Tibial nerve (tissue), 4 donors: ENCODE results near the gene TBC1D10B. TPM values are rescaled to one million over a fixed set of nuclear protein-coding genes. Genes with fewer than 3 reads are reported as not detected.

Experiments used
- DNase-seq, 2 donors: peaks; one replicate each; pipeline ENCODE4 v3.0.0-alpha.2; 2019; ENCODE audit warnings: low spot score in 2 of 2
- H3K27ac ChIP-seq, 4 donors: fragments of 200-600 bp; sonication (generic) in 3 of 4; one replicate each; pipeline ENCODE4 v1.5.1; 2017 to 2019; ENCODE audit warnings: mild to moderate bottlenecking in 1 of 4
- H3K27me3 ChIP-seq, 2 donors: fragments of 200-600 bp; sonication (generic) in 1 of 2; one replicate each; pipeline versions ENCODE4 v1.5.1 to v1.6.0; 2017 to 2019
- H3K36me3 ChIP-seq, 3 donors: fragments of 200-600 bp; sonication (generic); one replicate each; pipeline ENCODE4 v1.5.1; 2018 to 2019
- H3K4me1 ChIP-seq, 4 donors: fragments of 200-600 bp; sonication (generic) in 3 of 4; one replicate each; pipeline ENCODE4 v1.5.1; 2017 to 2019
- H3K4me3 ChIP-seq, 4 donors: fragments of 200-600 bp; sonication (generic) in 3 of 4; one replicate each; pipeline ENCODE4 v1.5.1; 2017 to 2019; ENCODE audit warnings: mild to moderate bottlenecking in 1 of 4, moderate library complexity in 1 of 4
- H3K9me3 ChIP-seq, 4 donors: fragments of 200-600 bp; sonication (generic) in 3 of 4; one replicate each; pipeline ENCODE4 v1.5.1; 2017 to 2019
- CTCF ChIP-seq, 5 experiments: fragments of 200-600 bp in 3 of 5; fragments of 450-650 bp in 2 of 5; sonication (generic) in 3 of 5; IDR thresholded peaks; one replicate each; pipeline ENCODE4 v1.5.1; 2016 to 2019; ENCODE audit warnings: antibody characterized with exemption in 5 of 5, mild to moderate bottlenecking in 3 of 5, moderate library complexity in 2 of 5
- EP300 ChIP-seq, 2 donors: sonication (generic); formaldehyde crosslinking; IDR thresholded peaks; one replicate each; pipeline ENCODE4 v1.6.1; 2017; ENCODE audit warnings: antibody characterized with exemption in 2 of 2, mild to moderate bottlenecking in 1 of 2
- POLR2A ChIP-seq, 2 donors: fragments of 450-650 bp; IDR thresholded peaks; one replicate each; pipeline ENCODE4 v1.6.1; 2017; ENCODE audit warnings: antibody characterized with exemption in 2 of 2, mild to moderate bottlenecking in 2 of 2, moderate library complexity in 2 of 2
- WGBS, 2 donors: methylation state at CpG; one replicate each; pipeline ENCODE4 v1.1.5; 2018; 5-methylcytosine and 5-hydroxymethylcytosine counted together
- total RNA-seq, 4 donors: library from RNA; depleted of rRNA; stranded (reverse); fragments of >200 nt; gene quantifications; one replicate each; pipeline ENCODE4 v1.1.0, GENCODE V29; 2016

TBC1D10B gene
- total RNA-seq, 4 donors from 2014 or later, result 25.6 to 52.2 (median 31.1) TPM

GRCh38 chr16:30359871-30360170 lies 10.5 kb downstream of the TBC1D10B start:
- peaks cover 3 to 77% (median 4%) of the 10 kb centered on the region in 3 donors for H3K36me3 ChIP-seq
- H3K27ac ChIP-seq, result no peak overlapping the region
- no peaks in the 10 kb centered on the region for H3K9me3 ChIP-seq
- H3K27me3 ChIP-seq, result no peaks in the 10 kb centered on the region
- H3K4me1 ChIP-seq, result peaks cover 0 to 25% (median 4%) of the 10 kb centered on the region in 4 donors
- H3K4me3 ChIP-seq, result no peak overlapping the region
- DNase-seq, result no peak
- TF ChIP-seq POLR2A (IDR thresholded peaks at IDR 0.05) (no peak), CTCF (IDR thresholded peaks at IDR 0.05) (no peak), EP300 (IDR thresholded peaks at IDR 0.05) (no peak)
- 74 to 84% methylated on average over 6 of the region's 6 CpGs for WGBS, 2 donors

GRCh38 chr16:30358990-30359870 lies 11.1 kb downstream of the TBC1D10B start:
- H3K36me3 ChIP-seq, result peaks cover 3 to 71% (median 4%) of the 10 kb centered on the region in 3 donors
- H3K4me1 ChIP-seq, result peaks cover 0 to 27% (median 7%) of the 10 kb centered on the region in 4 donors
- no peak overlapping the region for H3K27ac ChIP-seq
- 85 to 86% methylated on average over 21 to 28 of the region's 28 CpGs for WGBS, 2 donors
- H3K9me3 ChIP-seq, result no peaks in the 10 kb centered on the region
- TF ChIP-seq POLR2A (IDR thresholded peaks at IDR 0.05) (no peak), CTCF (IDR thresholded peaks at IDR 0.05) (no peak), EP300 (IDR thresholded peaks at IDR 0.05) (no peak)
- no peak for DNase-seq
- H3K4me3 ChIP-seq, result no peak overlapping the region
- H3K27me3 ChIP-seq, result no peaks in the 10 kb centered on the region

- peaks cover 3 to 69% (median 7%) of the 10 kb centered on the region in 3 donors for H3K36me3 ChIP-seq
- no peak for TF ChIP-seq POLR2A (IDR thresholded peaks at IDR 0.05)
- H3K4me1 ChIP-seq, result peaks cover 0 to 34% (median 14%) of the 10 kb centered on the region in 4 donors
- no peak overlapping the region for H3K4me3 ChIP-seq
- no peak for DNase-seq
- H3K27ac ChIP-seq, result no peak overlapping the region
- H3K27me3 ChIP-seq, result no peaks in the 10 kb centered on the region
- no peaks in the 10 kb centered on the region for H3K9me3 ChIP-seq
- WGBS, 2 donors, result 85 to 100% methylated on average over 3 to 9 of the region's 9 CpGs
These were observed 11.7 kb downstream of the TBC1D10B start for GRCh38 chr16:30358577-30358936.

GRCh38 chr16:30357715-30358576 lies 12.3 kb downstream of the TBC1D10B start:
- WGBS, 2 donors, result 83 to 86% methylated on average over 37 of the region's 37 CpGs
- Histone ChIP-seq H3K27ac (no peak overlapping the region), H3K27me3 (no peaks in the 10 kb centered on the region), H3K36me3 (peaks cover 3 to 69% (median 12%) of the 10 kb centered on the region in 3 donors), H3K4me1 (peaks cover 0 to 40% (median 18%) of the 10 kb centered on the region in 4 donors), H3K4me3 (no peak overlapping the region), H3K9me3 (no peaks in the 10 kb centered on the region)
- TF ChIP-seq POLR2A (IDR thresholded peaks at IDR 0.05) (no peak), CTCF (IDR thresholded peaks at IDR 0.05) (no peak), EP300 (IDR thresholded peaks at IDR 0.05) (no peak)
- DNase-seq, result no peak

GRCh38 chr16:30357085-30357714 lies 13.1 kb downstream of the TBC1D10B start:
- Histone ChIP-seq H3K9me3 (no peaks in the 10 kb centered on the region), H3K4me1 (peaks cover 0 to 48% (median 24%) of the 10 kb centered on the region in 4 donors), H3K36me3 (peaks cover 3 to 69% (median 12%) of the 10 kb centered on the region in 3 donors), H3K27ac (peak overlapping the region in 1 of 4 donors; percentile 97), H3K4me3 (no peak overlapping the region), H3K27me3 (no peaks in the 10 kb centered on the region)
- no peak for DNase-seq
- WGBS, 2 donors, result 64 to 74% methylated on average over 5 of the region's 5 CpGs
- TF ChIP-seq EP300 (IDR thresholded peaks at IDR 0.05) (no peak), POLR2A (IDR thresholded peaks at IDR 0.05) (no peak)
